Lung (tissue), 12 donors: ENCODE measurements around the gene GRPEL1. TPM values are rescaled to one million over a fixed set of nuclear protein-coding genes. Genes with fewer than 3 reads are reported as not detected.

ENCODE experiments used
- ATAC-seq: fragments of 200-7000 bp; cut with Tn5 transposase; one replicate; pipeline ENCODE4 v1.9.1; 2020; ENCODE audit warnings: moderate number of reproducible peaks; ENCODE audit not compliant: insufficient read depth, low FRiP score
- DNase-seq, 3 donors: peaks; one replicate each; pipeline ENCODE4 v3.0.0-alpha.2; 2013 to 2017
- H3K27ac ChIP-seq, 2 donors: one replicate each; pipeline ENCODE4 v1.5.1; 2013; ENCODE audit warnings: mild to moderate bottlenecking in 2 of 2, moderate library complexity in 2 of 2, control low read depth in 1 of 2, inconsistent platforms in 1 of 2, low read depth in 1 of 2, low read length in 1 of 2
- H3K27me3 ChIP-seq, 3 donors: one replicate each; pipeline ENCODE4 v1.5.1; 2013; ENCODE audit warnings: low read length in 2 of 3; ENCODE audit not compliant: control insufficient read depth in 3 of 3, insufficient read depth in 3 of 3
- H3K36me3 ChIP-seq, 4 donors: one replicate each; pipeline ENCODE4 v1.5.1; 2013; ENCODE audit warnings: low read length in 4 of 4, mild to moderate bottlenecking in 1 of 4, moderate library complexity in 1 of 4; ENCODE audit not compliant: control insufficient read depth in 4 of 4, insufficient read depth in 4 of 4
- H3K4me1 ChIP-seq, 5 donors: one replicate each; pipeline ENCODE4 v1.5.1; 2013; ENCODE audit warnings: low read length in 5 of 5, mild to moderate bottlenecking in 2 of 5, moderate library complexity in 1 of 5; ENCODE audit not compliant: control insufficient read depth in 5 of 5, insufficient read depth in 5 of 5
- H3K4me3 ChIP-seq: one replicate; pipeline ENCODE4 v1.5.1; 2013; ENCODE audit warnings: mild to moderate bottlenecking, control low read depth, moderate library complexity
- H3K9ac ChIP-seq, 2 donors: one replicate each; pipeline ENCODE4 v1.5.1; 2013; ENCODE audit warnings: low read length in 2 of 2, control low read depth in 1 of 2; ENCODE audit not compliant: insufficient read depth in 1 of 2
- H3K9me3 ChIP-seq, 4 donors: one replicate each; pipeline ENCODE4 v1.5.1; 2013; ENCODE audit warnings: low read length in 3 of 4, mild to moderate bottlenecking in 1 of 4, moderate library complexity in 1 of 4; ENCODE audit not compliant: control insufficient read depth in 4 of 4, insufficient read depth in 3 of 4
- CTCF ChIP-seq: IDR thresholded peaks from 2 replicates; pipeline ENCODE4 v1.5.1; 2012; ENCODE audit warnings: mild to moderate bottlenecking; ENCODE audit errors: control extremely low read depth, extremely low read depth
- WGBS, 2 donors: extraction: QIAGEN DNeasy Blood & Tissue Kit; methylation state at CpG; one replicate each; pipeline ENCODE4 v1.1.7; 2013; 5-methylcytosine and 5-hydroxymethylcytosine counted together
- polyA plus RNA-seq, 2 donors: library from polyadenylated mRNA; stranded (reverse); fragments of 200-250 nt; gene quantifications; one replicate each; pipeline ENCODE4 v1.2.1, GENCODE V29; 2013
- total RNA-seq, 2 donors: library from RNA; depleted of rRNA in 1 of 2; stranded (reverse); fragments of >200 nt in 1 of 2; gene quantifications; one replicate each; pipeline ENCODE4 v1.2.1, GENCODE V29; 2014 to 2021
- donor health status: control.
- donor health status: control.
- donor health status: Bipolar disorder and iron deficiency.
- donor health status: healthy.
- donor health status: DM: yes; HTN: yes; CAD: no.

Gene GRPEL1
- total and polyA plus RNA-seq, 4 donors = 13.9 to 39.1 (median 29.3) TPM

- Histone ChIP-seq H3K9me3 (no peaks in the 10 kb centered on the region), H3K27me3 (peaks cover 0 to 2% (median 0%) of the 10 kb centered on the region in 3 donors), H3K4me1 (no peaks in the 10 kb centered on the region), H3K36me3 (no peaks in the 10 kb centered on the region), H3K4me3 (no peak overlapping the region), H3K27ac (no peak overlapping the region), H3K9ac (no peak overlapping the region)
- ATAC-seq = no peak
- 83 to 86% methylated on average over 5 of the region's 5 CpGs for WGBS, 2 donors
- no peak for DNase-seq
- TF ChIP-seq CTCF = no peak
These were observed 10.2 kb upstream of the GRPEL1 start for GRCh38 chr4:7078025-7078424.

GRCh38 chr4:7077371-7077770 is 9.5 kb upstream of the GRPEL1 start:
- H3K36me3 ChIP-seq = no peaks in the 10 kb centered on the region
- H3K9me3 ChIP-seq = no peaks in the 10 kb centered on the region
- no peak overlapping the region for H3K9ac ChIP-seq
- H3K4me3 ChIP-seq = no peak overlapping the region
- ATAC-seq = no peak
- no peak for DNase-seq
- H3K27ac ChIP-seq = no peak overlapping the region
- 83 to 86% methylated on average over 12 of the region's 12 CpGs for WGBS, 2 donors
- no peaks in the 10 kb centered on the region for H3K27me3 ChIP-seq
- no peaks in the 10 kb centered on the region for H3K4me1 ChIP-seq
- TF ChIP-seq CTCF = no peak

- H3K36me3 ChIP-seq = no peaks in the 10 kb centered on the region
- H3K27me3 ChIP-seq = no peaks in the 10 kb centered on the region
- no peak for ATAC-seq
- no peaks in the 10 kb centered on the region for H3K4me1 ChIP-seq
- no peak for TF ChIP-seq CTCF
- no peak overlapping the region for H3K4me3 ChIP-seq
- DNase-seq = no peak
- no peak overlapping the region for H3K27ac ChIP-seq
- 57 to 65% methylated on average over 6 of the region's 6 CpGs for WGBS, 2 donors
- H3K9ac ChIP-seq = no peak overlapping the region
- H3K9me3 ChIP-seq = no peaks in the 10 kb centered on the region
These were observed 8.8 kb upstream of the GRPEL1 start for GRCh38 chr4:7076696-7077082.

GRCh38 chr4:7075962-7076695 is 8.3 kb upstream of the GRPEL1 start:
- ATAC-seq = no peak

More at GRCh38 chr4:7075962-7076695, 8.3 kb upstream of the GRPEL1 start:
- 84 to 87% methylated on average over 25 of the region's 25 CpGs for WGBS, 2 donors
- H3K27me3 ChIP-seq = no peaks in the 10 kb centered on the region
- H3K4me3 ChIP-seq = no peak overlapping the region
- H3K27ac ChIP-seq = no peak overlapping the region
- DNase-seq = no peak
- no peaks in the 10 kb centered on the region for H3K9me3 ChIP-seq
- no peaks in the 10 kb centered on the region for H3K36me3 ChIP-seq
- H3K9ac ChIP-seq = no peak overlapping the region
- TF ChIP-seq CTCF = no peak
- H3K4me1 ChIP-seq = no peaks in the 10 kb centered on the region
